ENCODE data around the gene TIPIN. TPM values are rescaled to one million over a fixed set of nuclear protein-coding genes. Genes with fewer than 3 reads are reported as not detected.
"Not testable (repeated sequence)": the region's sequence is repeated elsewhere in the genome, so short reads cannot be mapped to it uniquely, and the experiment has no call there.

Gene TIPIN, protein sequence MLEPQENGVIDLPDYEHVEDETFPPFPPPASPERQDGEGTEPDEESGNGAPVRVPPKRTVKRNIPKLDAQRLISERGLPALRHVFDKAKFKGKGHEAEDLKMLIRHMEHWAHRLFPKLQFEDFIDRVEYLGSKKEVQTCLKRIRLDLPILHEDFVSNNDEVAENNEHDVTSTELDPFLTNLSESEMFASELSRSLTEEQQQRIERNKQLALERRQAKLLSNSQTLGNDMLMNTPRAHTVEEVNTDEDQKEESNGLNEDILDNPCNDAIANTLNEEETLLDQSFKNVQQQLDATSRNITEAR
- 37.9 and 66.5 TPM in 2 replicates for total RNA-seq (2014; rRNA removed; shearing (Covaris generic); ENCODE audit: low replicate concordance)

DNA sequence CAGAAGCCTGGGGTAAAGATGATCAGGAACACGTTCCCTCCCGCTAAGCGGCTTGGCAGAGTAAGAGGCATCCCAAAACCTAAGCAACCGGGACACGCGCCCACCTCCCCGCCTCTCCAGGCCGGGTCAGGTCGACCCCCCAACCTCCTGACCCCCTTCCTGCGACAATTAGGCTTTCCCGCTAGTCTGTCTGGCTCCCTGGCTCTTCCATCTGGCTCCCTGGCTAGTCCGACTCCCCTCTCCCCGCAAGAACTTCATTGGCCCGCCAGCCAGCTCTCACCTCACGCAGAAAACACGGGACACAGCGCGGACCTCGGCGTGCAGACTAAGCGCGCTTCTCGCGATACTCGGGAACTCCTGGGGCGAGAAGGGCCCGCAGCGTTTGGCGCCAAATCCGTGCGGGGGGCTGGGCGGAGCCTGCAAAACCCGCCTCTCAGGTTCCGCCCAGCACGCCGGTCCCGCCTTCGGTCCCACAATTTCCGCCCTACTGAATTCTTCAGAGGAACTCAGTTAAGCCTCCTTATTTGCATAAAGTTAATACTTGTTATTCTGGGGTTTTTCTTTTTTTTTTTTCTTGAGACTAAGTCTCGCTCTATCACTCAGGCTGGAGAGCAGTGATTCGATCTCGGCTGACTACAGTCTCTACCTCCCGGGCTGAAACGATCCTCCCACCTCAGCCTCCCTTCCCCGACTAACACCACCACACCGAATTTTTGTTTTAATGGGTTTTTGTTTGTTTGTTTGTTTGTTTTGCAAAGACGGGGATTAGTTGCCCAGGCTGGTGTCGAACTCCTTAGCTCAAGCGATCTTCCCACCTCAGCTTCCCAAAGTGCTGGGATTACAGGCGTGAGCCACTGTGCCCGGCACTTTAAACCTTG is at the start of gene TIPIN:
TSS of gene TIPIN (minus strand) at position 327 of the 878 bp plus-strand sequence. CDS start 3,738 bp downstream, outside the sequence.
- DNase-seq: peak; percentile 96
- peak within 1 kb of the TSS; percentile 98 for H3K4me3 ChIP-seq
- no peaks in the 10 kb centered on the region for H3K27me3 ChIP-seq
- H3K9me3 ChIP-seq: no peaks in the 10 kb centered on the region
- H3K36me3 ChIP-seq: peaks cover 8% of the 10 kb centered on the region

DNA sequence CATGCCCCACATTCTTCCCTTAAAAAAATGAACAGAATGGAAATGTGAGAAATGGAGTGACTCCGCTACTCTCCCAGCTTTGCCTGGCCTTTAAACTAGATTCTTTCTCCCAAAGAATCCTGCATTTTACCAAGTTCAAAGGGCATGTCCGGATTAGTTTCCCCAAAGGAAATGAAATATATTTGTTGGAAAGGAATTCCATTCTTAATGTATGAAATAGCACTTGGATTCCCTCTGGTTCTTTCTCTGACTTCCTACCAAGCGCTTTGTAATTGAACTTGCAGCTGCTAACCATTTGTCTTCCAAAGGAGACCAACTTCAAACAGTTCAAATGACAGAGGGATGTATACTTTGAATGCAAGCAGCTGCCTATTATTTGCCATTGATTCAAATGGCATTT is 49.1 kb upstream of the TIPIN start:
- no peak for DNase-seq
- peaks cover 7% of the 10 kb centered on the region for H3K36me3 ChIP-seq

DNA sequence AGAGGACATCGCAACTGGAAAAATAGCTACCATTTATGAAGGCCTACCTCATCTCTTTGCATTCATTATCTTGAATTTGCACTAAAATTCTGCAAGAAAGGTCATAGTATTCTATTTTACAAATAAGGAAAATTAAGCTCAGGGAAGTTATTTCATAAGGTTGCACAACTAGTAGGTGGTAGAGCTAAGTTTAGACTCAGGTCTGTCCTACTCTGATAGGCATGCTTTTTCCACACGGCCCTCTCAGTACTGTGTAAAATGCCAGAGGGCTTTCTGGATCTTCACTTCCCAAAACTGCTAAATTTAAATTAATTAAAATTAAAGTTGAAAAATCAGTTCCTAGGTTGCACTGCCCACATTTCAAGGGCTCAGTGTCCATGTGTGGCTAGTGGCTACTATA is 48.5 kb upstream of the TIPIN start:
- H3K36me3 ChIP-seq: peaks cover 13% of the 10 kb centered on the region
- no peaks in the 10 kb centered on the region for H3K9me3 ChIP-seq
- H3K4me3 ChIP-seq: no peak overlapping the region
- no peak for DNase-seq
- no peaks in the 10 kb centered on the region for H3K27me3 ChIP-seq

More for the DNA sequence above, 49.1 kb upstream of the TIPIN start:
- no peak overlapping the region for H3K4me3 ChIP-seq
- no peaks in the 10 kb centered on the region for H3K9me3 ChIP-seq
- H3K27me3 ChIP-seq: no peaks in the 10 kb centered on the region

DNA sequence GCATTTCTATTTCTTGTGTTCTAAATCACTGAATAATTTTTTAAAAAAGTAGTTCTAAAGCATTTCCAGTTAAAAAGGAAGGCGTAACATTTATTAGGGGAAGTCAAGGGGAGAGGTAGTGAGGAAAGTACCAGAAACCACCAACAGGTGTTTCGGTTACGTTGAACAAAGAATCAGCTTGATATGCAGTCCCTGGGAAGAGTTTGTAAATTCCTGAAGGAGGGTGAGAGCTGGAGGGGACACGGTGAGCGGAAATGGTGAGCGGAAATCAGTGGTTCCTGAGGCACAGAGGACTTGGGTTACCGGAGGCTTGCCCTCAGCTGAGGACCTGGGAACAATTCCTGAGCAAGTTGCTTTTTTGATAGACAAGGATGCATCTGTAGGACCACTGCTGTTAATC is 48.0 kb upstream of the TIPIN start:
- Histone ChIP-seq H3K36me3 (peaks cover 13% of the 10 kb centered on the region), H3K4me3 (no peak overlapping the region), H3K9me3 (no peaks in the 10 kb centered on the region), H3K27me3 (no peaks in the 10 kb centered on the region)
- no peak for DNase-seq

DNA sequence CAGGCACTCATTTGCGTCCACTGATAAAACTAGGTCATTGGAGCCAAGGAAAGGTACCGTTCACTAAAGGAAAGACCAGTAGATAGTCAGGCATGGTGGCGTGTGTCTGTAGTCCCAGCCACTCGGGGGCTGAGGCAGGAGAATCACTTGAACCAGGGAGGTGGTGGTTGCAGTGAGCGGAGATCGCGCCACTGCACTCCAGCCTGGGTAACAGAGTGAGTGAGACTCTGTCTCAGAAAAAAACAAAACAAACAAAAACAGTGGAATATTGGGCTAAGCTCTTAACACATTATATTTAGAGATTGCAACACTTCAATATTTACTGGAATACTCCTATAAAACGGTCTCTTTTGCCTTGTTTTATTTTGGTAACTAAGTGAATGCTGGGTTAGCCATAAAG is 47.6 kb upstream of the TIPIN start:
- no peak for DNase-seq
- Histone ChIP-seq H3K4me3 (no peak overlapping the region), H3K36me3 (peaks cover 13% of the 10 kb centered on the region), H3K27me3 (no peaks in the 10 kb centered on the region), H3K9me3 (no peaks in the 10 kb centered on the region)

DNA sequence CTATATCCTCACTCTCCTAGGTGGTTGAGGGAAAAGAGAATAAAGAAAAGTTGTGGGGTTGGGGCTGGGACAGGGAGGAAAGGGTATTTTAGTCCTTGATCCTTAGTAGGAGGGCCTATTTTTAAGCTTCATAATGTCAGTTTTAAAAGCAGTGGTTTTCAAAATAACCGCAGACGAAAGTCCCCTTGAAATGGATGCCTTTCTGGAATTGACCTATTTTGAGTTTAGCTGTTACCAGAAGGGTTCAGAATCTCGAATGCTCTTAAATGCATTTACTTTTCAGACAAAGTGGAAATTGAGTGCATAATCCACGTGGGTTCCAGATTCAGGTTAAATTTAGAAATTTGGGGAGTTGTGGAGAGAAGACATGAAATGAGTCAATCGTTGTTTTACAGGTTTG is 46.8 kb upstream of the TIPIN start:
- no peak for DNase-seq
- no peak overlapping the region for H3K4me3 ChIP-seq
- no peaks in the 10 kb centered on the region for H3K27me3 ChIP-seq
- no peaks in the 10 kb centered on the region for H3K9me3 ChIP-seq
- peaks cover 16% of the 10 kb centered on the region for H3K36me3 ChIP-seq

DNA sequence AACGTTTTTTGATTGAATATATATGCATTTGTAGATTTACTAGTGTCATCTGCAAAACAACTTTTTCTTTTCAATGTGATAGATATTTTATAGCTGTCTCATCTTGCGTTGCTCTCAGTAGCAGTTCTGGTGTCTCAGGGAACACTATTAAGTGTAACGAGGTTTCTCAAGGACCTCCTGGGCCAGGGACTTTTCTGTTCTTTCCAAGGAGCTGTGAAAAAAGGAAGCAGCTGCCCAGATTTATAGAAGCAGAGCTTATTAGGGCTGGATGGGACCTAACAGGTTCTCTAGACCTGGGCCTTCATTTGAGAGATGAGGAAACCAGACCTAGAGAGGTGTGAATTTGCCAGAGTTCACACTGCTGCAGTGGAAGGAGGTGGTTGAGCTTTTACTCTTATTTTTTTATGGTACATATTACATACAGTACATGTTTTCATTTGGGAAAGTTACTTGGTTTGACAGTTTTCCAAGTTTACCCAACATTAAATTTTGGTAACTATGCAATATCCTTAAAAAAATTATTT is 46.3 kb upstream of the TIPIN start:
- Histone ChIP-seq H3K4me3 (no peak overlapping the region), H3K9me3 (no peaks in the 10 kb centered on the region), H3K36me3 (peaks cover 16% of the 10 kb centered on the region), H3K27me3 (no peaks in the 10 kb centered on the region)
- DNase-seq: no peak

DNA sequence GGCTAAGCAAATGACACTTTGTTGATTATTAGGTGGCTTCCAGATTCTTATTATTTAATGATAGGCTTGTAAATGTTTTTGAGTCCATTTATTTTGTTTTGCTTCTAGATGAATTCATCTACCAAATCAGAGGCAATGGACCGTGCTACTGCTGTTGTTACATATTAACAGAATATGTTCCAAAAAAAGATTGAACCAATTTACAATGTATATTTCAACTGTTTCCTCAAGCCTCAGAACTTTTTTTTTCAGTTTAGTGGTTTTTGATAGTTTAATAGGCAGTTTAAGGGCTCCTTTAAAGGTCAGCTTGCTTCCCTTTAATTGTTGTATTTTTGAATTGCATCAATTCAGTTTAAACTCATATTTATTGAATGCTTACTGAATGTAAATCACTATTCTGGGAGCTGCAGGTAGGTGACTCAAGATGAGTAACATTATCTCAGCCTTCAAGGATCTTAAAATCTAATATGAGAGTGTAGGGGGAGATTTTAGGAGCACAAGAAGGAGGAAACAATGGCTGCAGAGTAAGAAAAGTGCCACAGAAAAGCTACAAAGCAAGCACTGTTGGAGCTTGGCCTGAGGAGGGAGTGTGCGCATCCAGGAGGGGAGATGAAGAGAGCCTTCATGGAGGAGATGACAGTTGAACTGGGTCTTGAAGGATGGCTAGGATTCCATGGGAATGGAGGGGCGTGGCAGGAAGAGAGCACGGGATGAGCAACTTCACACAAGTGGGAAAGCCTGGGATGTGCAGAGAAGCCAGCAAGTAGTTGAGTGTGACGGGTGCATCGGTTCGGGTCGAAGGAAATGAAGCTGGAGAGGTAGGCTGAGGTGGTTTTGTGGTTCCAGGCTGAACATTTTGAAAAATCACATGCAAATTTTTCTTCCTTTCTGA is 44.9 kb upstream of the TIPIN start:
- H3K4me3 ChIP-seq: no peak overlapping the region
- H3K36me3 ChIP-seq: peaks cover 25% of the 10 kb centered on the region
- no peak for DNase-seq
- no peaks in the 10 kb centered on the region for H3K27me3 ChIP-seq
- H3K9me3 ChIP-seq: no peaks in the 10 kb centered on the region

DNA sequence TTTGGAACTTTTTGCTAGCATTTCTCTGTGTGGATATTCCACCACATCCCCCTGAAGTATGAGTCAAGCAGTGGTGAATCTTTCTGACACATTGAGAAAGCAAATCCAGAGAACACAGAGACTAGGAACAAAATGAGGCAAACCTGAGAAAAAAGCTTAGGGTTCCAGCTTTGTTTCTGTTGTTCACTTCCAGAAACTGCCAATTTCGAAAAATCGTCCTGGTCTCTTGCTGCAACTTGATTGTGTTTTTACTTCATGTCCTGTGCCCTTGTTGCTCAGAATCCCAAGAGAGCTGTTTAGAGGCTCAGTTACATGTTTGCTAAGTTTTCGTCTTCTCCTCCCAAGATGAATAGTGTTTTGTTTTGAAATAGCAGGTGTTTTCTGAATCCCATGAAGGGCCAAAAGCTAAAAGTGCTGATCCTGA is 43.9 kb upstream of the TIPIN start:
- no peak overlapping the region for H3K4me3 ChIP-seq
- peaks cover 34% of the 10 kb centered on the region for H3K36me3 ChIP-seq
- no peaks in the 10 kb centered on the region for H3K27me3 ChIP-seq
- H3K9me3 ChIP-seq: no peaks in the 10 kb centered on the region
- DNase-seq: no peak

DNA sequence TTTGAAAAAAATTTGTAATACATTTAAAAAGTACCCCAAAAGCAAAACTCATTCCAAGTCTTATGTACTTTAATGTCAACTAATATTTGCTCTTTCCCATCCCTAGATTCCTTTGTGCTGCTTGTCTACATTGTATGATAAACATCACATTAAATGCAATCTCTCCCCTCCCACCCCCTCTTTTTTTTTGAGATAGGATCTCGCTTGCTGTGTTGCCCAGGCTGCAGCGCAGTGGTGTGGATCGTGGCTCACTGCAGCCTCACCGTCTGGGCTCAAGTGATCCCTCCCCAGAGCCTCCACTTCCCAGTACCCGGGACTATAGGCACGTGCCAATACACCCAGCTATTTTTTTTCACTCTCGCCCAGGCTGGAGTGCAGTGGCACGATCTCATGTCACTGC is 42.8 kb upstream of the TIPIN start:
- H3K9me3 ChIP-seq: no peaks in the 10 kb centered on the region
- H3K4me3 ChIP-seq: no peak overlapping the region
- H3K36me3 ChIP-seq: peaks cover 37% of the 10 kb centered on the region
- no peaks in the 10 kb centered on the region for H3K27me3 ChIP-seq
- DNase-seq: no peak

DNA sequence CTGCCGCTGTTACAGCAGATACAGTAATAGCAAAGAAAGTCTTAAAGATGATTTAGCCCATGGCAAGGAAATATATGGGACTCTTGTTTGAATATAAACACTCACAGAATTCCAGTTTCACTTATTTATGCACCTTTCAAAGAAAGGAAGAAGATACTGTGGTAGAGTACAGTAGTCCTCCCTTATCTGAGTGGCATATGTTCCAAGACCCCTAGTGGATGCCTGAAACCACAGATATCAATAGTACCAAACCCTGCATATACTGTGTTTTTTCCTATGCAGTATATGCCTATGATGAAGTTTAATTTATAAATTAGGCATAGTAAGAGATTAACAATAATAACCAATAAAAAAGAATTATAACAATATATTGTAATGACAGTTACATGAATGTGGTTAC is 38.4 kb upstream of the TIPIN start:
- Histone ChIP-seq H3K4me3 (no peak overlapping the region), H3K9me3 (no peaks in the 10 kb centered on the region), H3K27me3 (no peaks in the 10 kb centered on the region), H3K36me3 (peaks cover 50% of the 10 kb centered on the region)
- DNase-seq: no peak

DNA sequence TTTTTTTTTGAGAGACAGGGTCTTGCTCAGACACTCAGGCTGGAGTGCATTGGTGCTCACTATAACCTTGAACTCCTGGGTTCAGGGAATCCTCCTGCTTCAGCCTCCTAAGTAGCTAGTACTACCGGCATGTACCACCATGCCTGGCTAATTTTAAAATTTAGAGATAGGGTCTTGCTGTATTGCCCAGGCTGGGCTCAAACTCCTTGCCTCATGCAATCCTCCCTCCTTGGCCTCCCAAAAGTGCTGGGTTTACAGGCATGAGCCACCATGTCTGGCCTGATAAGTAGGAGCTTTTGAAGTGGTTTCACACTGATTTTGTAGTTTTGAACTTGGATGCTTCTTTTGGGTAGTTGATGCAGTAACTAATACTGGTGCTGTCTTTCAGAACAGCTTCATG is 38.0 kb upstream of the TIPIN start:
- H3K27me3 ChIP-seq: no peaks in the 10 kb centered on the region

DNA sequence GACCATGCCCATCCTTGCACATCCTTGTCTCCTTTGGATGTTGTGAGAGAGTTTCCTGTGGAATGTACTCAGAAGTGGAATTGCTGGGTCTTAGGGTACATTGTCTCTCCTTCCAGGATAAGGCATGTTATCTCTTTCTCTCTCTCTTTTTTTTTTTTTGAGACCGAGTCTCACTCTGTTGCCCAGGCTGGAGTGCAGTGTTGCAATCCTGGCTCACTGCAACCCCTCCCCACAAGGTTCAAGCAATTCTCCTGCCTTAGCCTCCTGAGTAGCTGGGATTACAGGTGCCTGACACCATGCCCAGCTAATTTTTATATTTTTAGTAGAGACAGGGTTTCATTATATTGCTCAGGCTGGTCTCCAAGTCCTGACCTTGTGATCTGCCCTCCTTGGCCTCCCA is 36.6 kb upstream of the TIPIN start:
- DNase-seq: not testable (repeated sequence)

More for the DNA sequence above, 38.0 kb upstream of the TIPIN start:
- H3K4me3 ChIP-seq: no peak overlapping the region
- no peak for DNase-seq
- no peaks in the 10 kb centered on the region for H3K9me3 ChIP-seq
- H3K36me3 ChIP-seq: peaks cover 53% of the 10 kb centered on the region

DNA sequence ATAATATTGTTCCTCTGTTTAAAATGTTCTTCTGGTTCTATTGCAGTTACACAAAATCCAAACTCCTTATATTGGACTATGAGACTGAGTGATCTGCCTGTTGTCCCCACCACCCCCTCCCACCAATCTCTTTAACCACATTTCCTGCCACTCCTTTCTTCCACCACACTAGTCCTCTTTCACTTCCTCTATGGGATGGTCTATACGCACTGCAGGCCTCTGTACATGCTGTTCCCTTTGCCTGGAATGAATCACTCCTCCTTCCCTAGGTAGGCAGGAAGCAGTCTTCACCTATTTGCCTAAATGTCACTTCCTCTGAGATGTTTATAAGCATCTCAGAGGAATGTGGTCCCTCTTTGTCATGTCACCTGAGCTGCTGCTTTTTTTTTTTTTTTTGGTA is 34.2 kb upstream of the TIPIN start:
- DNase-seq: no peak
- Histone ChIP-seq H3K9me3 (no peaks in the 10 kb centered on the region), H3K27me3 (no peaks in the 10 kb centered on the region), H3K4me3 (no peak overlapping the region), H3K36me3 (peaks cover 42% of the 10 kb centered on the region)

More for the DNA sequence above, 36.6 kb upstream of the TIPIN start:
- peaks cover 57% of the 10 kb centered on the region for H3K36me3 ChIP-seq
- not testable (repeated sequence) for H3K4me3 ChIP-seq, H3K9me3 ChIP-seq, H3K27me3 ChIP-seq

DNA sequence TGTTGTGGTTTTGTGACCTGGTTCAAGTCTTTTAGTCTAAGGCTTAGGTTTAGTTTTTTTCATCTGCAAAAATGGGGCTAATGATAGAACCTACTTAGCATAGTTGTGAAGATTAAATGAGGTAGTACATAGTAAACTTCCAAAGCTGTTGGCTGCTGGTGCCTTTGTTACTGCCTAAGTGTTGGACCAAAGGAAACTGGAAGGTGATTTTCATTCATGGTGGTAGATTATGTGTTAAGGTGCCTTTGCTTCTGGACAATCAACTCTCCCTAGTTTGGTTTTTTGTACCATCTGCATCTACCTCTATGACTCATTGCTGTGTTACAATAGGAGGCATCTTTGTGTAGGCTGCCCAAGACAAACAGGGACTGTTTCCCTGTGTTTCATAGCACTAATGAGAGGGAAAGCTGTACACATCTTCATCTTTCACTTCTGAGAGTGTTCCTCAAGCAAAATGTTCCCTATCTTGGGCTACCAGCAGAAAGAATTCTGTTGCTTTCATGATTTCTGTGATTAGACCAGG is 33.4 kb upstream of the TIPIN start:
- Histone ChIP-seq H3K4me3 (no peak overlapping the region), H3K9me3 (no peaks in the 10 kb centered on the region), H3K27me3 (no peaks in the 10 kb centered on the region), H3K36me3 (peaks cover 40% of the 10 kb centered on the region)
- DNase-seq: no peak

DNA sequence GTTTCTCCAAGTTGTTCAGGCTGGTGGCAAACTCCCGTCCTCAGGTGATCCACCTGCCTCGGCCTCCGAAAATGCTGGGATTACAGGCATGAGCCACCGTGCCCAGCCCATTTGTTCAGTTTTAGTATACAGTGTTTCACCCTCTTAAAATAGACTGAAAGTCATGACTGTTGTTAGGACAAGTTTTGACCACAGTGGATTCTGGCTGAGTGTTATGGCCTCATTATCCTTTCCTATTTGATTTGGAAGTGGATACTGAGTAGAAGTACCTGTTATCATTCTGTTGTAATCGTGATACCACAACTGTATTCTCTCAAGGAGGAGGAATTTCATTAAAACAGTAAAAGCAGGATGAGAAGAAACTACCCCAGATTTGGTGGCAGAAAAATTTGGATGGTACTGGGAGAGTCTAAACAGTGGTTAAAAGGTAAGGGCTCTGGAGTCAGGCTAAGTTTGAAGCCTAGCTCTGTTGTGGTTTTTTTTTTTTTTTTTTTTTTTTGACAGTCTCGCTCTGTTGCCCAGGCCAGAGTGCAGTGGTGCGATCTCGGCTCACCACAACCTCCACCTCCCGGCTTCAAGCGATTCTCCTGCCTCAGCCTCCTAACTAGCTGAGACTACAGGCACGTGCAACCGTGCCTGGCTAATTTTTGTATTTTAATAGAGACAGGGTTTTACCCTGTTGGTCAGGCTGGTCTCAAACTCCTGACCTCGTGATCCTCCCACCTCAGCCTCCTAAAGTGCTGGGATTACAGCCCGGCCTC is 32.8 kb upstream of the TIPIN start:
- DNase-seq: no peak
- Histone ChIP-seq H3K27me3 (no peaks in the 10 kb centered on the region), H3K4me3 (no peak overlapping the region), H3K36me3 (peaks cover 37% of the 10 kb centered on the region), H3K9me3 (no peaks in the 10 kb centered on the region)

Data from MG63 (cell line).